ENCODE data around the gene VGLL4. TPM values are rescaled to one million over a fixed set of nuclear protein-coding genes. Genes with fewer than 3 reads are reported as not detected.

The VGLL4 gene
- total RNA-seq, 1 experiment from 2014 or later: 66.0 TPM

GRCh38 chr3:11588338-11588737, 55.4 kb downstream of the VGLL4 start:
- Histone ChIP-seq H3K27me3 (ENCODE audit: control insufficient read depth, insufficient read depth, low read length) (no peaks in the 10 kb centered on the region), H3K36me3 (ENCODE audit: control insufficient read depth, insufficient read depth, low read length) (no peaks in the 10 kb centered on the region; the same call in 1 of the 2 replicates), H3K9me3 (ENCODE audit: control insufficient read depth, insufficient read depth, low read depth, low read length) (no peaks in the 10 kb centered on the region), H3K4me1 (ENCODE audit: control insufficient read depth, insufficient read depth, low read length) (peaks cover 95% of the 10 kb centered on the region), H3K4me3 (ENCODE audit: low read depth in 2 of 2, low read length in 2 of 2) (no peak overlapping the region), H3K27ac (ENCODE audit: low read length) (peak overlapping the region; percentile 96)
- no peak for ATAC-seq
- no peak for DNase-seq (ENCODE audit: low read depth, low spot score)
- CTCF ChIA-PET: no interaction called here
- intact Hi-C loops (cut with micrococcal nuclease; ENCODE audit: unreplicated experiment) (no loop called here), in situ Hi-C loops (cut with HindIII; ENCODE audit: low pct_unique_long_range_greater_than_20kb, low sequenced_read_pairs) (no loop called here)
- POLR2A ChIA-PET: no interaction called here
- no peak for TF ChIP-seq SIN3A (IDR thresholded peaks at IDR 0.05; ENCODE audit: borderline replicate concordance, insufficient read depth, low read depth, low read length)
- TF ChIP-seq CTCF (IDR thresholded peaks at IDR 0.05): no peak
- no peak for TF ChIP-seq REST (IDR thresholded peaks at IDR 0.05; ENCODE audit: insufficient read depth in 1 of 2, low read depth in 2 of 2, low read length in 1 of 2)
- TF ChIP-seq TCF7L2 (IDR thresholded peaks at IDR 0.05; ENCODE audit: low read depth, low read length): no peak
- TF ChIP-seq POLR2AphosphoS5 (IDR thresholded peaks at IDR 0.05; ENCODE audit: low read depth, low read length): no peak
- BruUV-seq (replicated peaks): no TSS peak

GRCh38 chr3:11587766-11588165, 55.9 kb downstream of the VGLL4 start:
- POLR2A ChIA-PET: no interaction called here
- intact Hi-C loops (cut with micrococcal nuclease; ENCODE audit: unreplicated experiment): no loop called here
- H3K4me1 ChIP-seq (ENCODE audit: control insufficient read depth, insufficient read depth, low read length): peaks cover 95% of the 10 kb centered on the region
- no peaks in the 10 kb centered on the region; the same call in 1 of the 2 replicates for H3K36me3 ChIP-seq (ENCODE audit: control insufficient read depth, insufficient read depth, low read length)
- BruUV-seq (replicated peaks): no TSS peak
- no peaks in the 10 kb centered on the region for H3K27me3 ChIP-seq (ENCODE audit: control insufficient read depth, insufficient read depth, low read length)
- ATAC-seq (no peak), DNase-seq (ENCODE audit: low read depth, low spot score) (no peak)
- in situ Hi-C loops (cut with HindIII; ENCODE audit: low pct_unique_long_range_greater_than_20kb, low sequenced_read_pairs): no loop called here
- no peaks in the 10 kb centered on the region for H3K9me3 ChIP-seq (ENCODE audit: control insufficient read depth, insufficient read depth, low read depth, low read length)
- H3K4me3 ChIP-seq (ENCODE audit: low read depth in 2 of 2, low read length in 2 of 2): no peak overlapping the region
- CTCF ChIA-PET: no interaction called here
- peak overlapping the region; percentile 96 for H3K27ac ChIP-seq (ENCODE audit: low read length)
- TF ChIP-seq POLR2AphosphoS5 (IDR thresholded peaks at IDR 0.05; ENCODE audit: low read depth, low read length): no peak
- TF ChIP-seq SIN3A (IDR thresholded peaks at IDR 0.05; ENCODE audit: borderline replicate concordance, insufficient read depth, low read depth, low read length): no peak
- no peak for TF ChIP-seq CTCF (IDR thresholded peaks at IDR 0.05)
- TF ChIP-seq REST (IDR thresholded peaks at IDR 0.05; ENCODE audit: insufficient read depth in 1 of 2, low read depth in 2 of 2, low read length in 1 of 2): no peak
- no peak for TF ChIP-seq TCF7L2 (IDR thresholded peaks at IDR 0.05; ENCODE audit: low read depth, low read length)
